Transverse colon (tissue), 4 donors: ENCODE data around the gene STRN3. TPM values are rescaled to one million over a fixed set of nuclear protein-coding genes. Genes with fewer than 3 reads are reported as not detected.
"Not testable (repeated sequence)": the region's sequence is repeated elsewhere in the genome, so short reads cannot be mapped to it uniquely, and the experiment has no call there.

Source experiments
- DNase-seq: peaks from one replicate; pipeline ENCODE4 v3.0.0-alpha.2; 2019
- H3K27ac ChIP-seq, 4 donors: fragments of 200-600 bp; sonication (generic); 2 replicates each; pipeline ENCODE4 v1.5.1; 2016 to 2018; ENCODE audit warnings: inconsistent platforms in 4 of 4
- H3K27me3 ChIP-seq: fragments of 200-600 bp; sonication (generic); 2 replicates; pipeline ENCODE4 v1.5.1; 2017; ENCODE audit warnings: inconsistent platforms
- H3K36me3 ChIP-seq, 4 donors: fragments of 200-600 bp; sonication (generic); 2 replicates each; pipeline ENCODE4 v1.5.1; 2017 to 2019; ENCODE audit warnings: inconsistent platforms in 4 of 4
- H3K4me1 ChIP-seq, 4 donors: fragments of 200-600 bp; sonication (generic); 2 replicates each; pipeline ENCODE4 v1.5.1; 2017 to 2020; ENCODE audit warnings: inconsistent platforms in 4 of 4
- H3K4me3 ChIP-seq, 4 donors: fragments of 200-600 bp; sonication (generic); 1 replicate in 1 of 4; 2 replicates in 3 of 4; pipeline versions ENCODE4 v1.5.1 to v1.6.1; 2017 to 2019; ENCODE audit warnings: inconsistent platforms in 4 of 4
- H3K9me3 ChIP-seq, 2 donors: fragments of 200-600 bp; sonication (generic); 2 replicates each; pipeline ENCODE4 v1.5.1; 2017 to 2019; ENCODE audit warnings: inconsistent platforms in 2 of 2
- CTCF ChIP-seq, 5 experiments: fragments of 200-600 bp in 3 of 5; fragments of 450-650 bp in 2 of 5; sonication (generic) in 3 of 5; IDR thresholded peaks; 1 replicate in 2 of 5; 2 replicates in 3 of 5; pipeline ENCODE4 v1.5.1; 2016 to 2017; ENCODE audit warnings: antibody characterized with exemption in 5 of 5, inconsistent platforms in 3 of 5, mild to moderate bottlenecking in 2 of 5, moderate library complexity in 1 of 5
- EP300 ChIP-seq: sonication (generic); formaldehyde crosslinking; IDR thresholded peaks from one replicate; pipeline ENCODE4 v1.6.1; 2017; ENCODE audit warnings: antibody characterized with exemption, low read depth
- POLR2A ChIP-seq: fragments of 450-650 bp; IDR thresholded peaks from one replicate; pipeline ENCODE4 v1.6.1; 2016; ENCODE audit warnings: antibody characterized with exemption, mild to moderate bottlenecking, moderate library complexity
- POLR2AphosphoS5 ChIP-seq, 3 donors: sonication (generic); formaldehyde crosslinking; IDR thresholded peaks; one replicate each; pipeline ENCODE4 v1.6.1; 2016; ENCODE audit warnings: antibody characterized with exemption in 3 of 3
- WGBS, 2 donors: methylation state at CpG; one replicate each; pipeline ENCODE4 v1.1.5; 2018; ENCODE audit warnings: low coverage in 1 of 2; 5-methylcytosine and 5-hydroxymethylcytosine counted together
- in situ Hi-C, 4 donors: fragments of 200-750 bp; cut with MboI; loops; one replicate each; pipeline versions ENCODE4 v1.15.0 to v1.15.1; 2017; ENCODE audit warnings: low sequenced_read_pairs in 3 of 4, low pct_ligation_motif_present in 1 of 4, low pct_unique_long_range_greater_than_20kb in 1 of 4
- intact Hi-C: fragments of 100-400 bp; cut with DNase I; formaldehyde crosslinking; loops from one replicate; pipeline ENCODE4 v1.15.1; 2023; ENCODE audit warnings: low total_unique reads
- total RNA-seq, 4 donors: library from RNA; depleted of rRNA; stranded (reverse); fragments of >200 nt; gene quantifications; one replicate each; pipeline ENCODE4 v1.1.0, GENCODE V29; 2016

Gene STRN3
- total RNA-seq, 4 donors from 2014 or later = 42.3 to 57.5 (median 51.5) TPM

- no peaks in the 10 kb centered on the region for H3K9me3 ChIP-seq
- H3K27ac ChIP-seq = no peak overlapping the region
- TF ChIP-seq EP300 = no peak
- no peak for TF ChIP-seq POLR2AphosphoS5 (IDR thresholded peaks at IDR 0.05)
- TF ChIP-seq POLR2A = no peak
- no peak for TF ChIP-seq CTCF (IDR thresholded peaks at IDR 0.05)
- no peak for DNase-seq
- H3K27me3 ChIP-seq = no peaks in the 10 kb centered on the region
- no peak overlapping the region for H3K4me3 ChIP-seq
- in situ Hi-C loops = no loop called here
- H3K4me1 ChIP-seq = no peaks in the 10 kb centered on the region
- intact Hi-C loops = no loop called here
- WGBS, 2 donors = 89 to 93% methylated on average over 4 of the region's 4 CpGs
- peaks cover 0 to 33% (median 12%) of the 10 kb centered on the region in 4 donors for H3K36me3 ChIP-seq
Observed at GRCh38 chr14:30943694-30944093, 82.5 kb downstream of the STRN3 start.

- WGBS, 2 donors = 99 to 100% methylated on average over 2 to 4 of the region's 4 CpGs
Observed at GRCh38 chr14:30940886-30941285, 85.3 kb downstream of the STRN3 start.

GRCh38 chr14:30938617-30939016 lies 87.6 kb downstream of the STRN3 start:
- in situ Hi-C loops (no loop called here), intact Hi-C loops (no loop called here)
- DNase-seq = no peak
- TF ChIP-seq POLR2AphosphoS5 (IDR thresholded peaks at IDR 0.05) = no peak
- no peak for TF ChIP-seq CTCF (IDR thresholded peaks at IDR 0.05)
- no peaks in the 10 kb centered on the region for H3K27me3 ChIP-seq
- no peaks in the 10 kb centered on the region for H3K4me1 ChIP-seq
- H3K36me3 ChIP-seq = peaks cover 0 to 26% (median 3%) of the 10 kb centered on the region in 4 donors
- no peak overlapping the region for H3K4me3 ChIP-seq
- 84 to 86% methylated on average over 2 of the region's 2 CpGs for WGBS, 2 donors
- no peak overlapping the region for H3K27ac ChIP-seq
- no peaks in the 10 kb centered on the region for H3K9me3 ChIP-seq

More at GRCh38 chr14:30940886-30941285, 85.3 kb downstream of the STRN3 start:
- Histone ChIP-seq H3K4me3 (no peak overlapping the region), H3K36me3 (peaks cover 0 to 20% (median 5%) of the 10 kb centered on the region in 4 donors), H3K27me3 (no peaks in the 10 kb centered on the region), H3K27ac (no peak overlapping the region), H3K4me1 (no peaks in the 10 kb centered on the region), H3K9me3 (no peaks in the 10 kb centered on the region)
- in situ Hi-C loops (no loop called here), intact Hi-C loops (no loop called here)
- TF ChIP-seq POLR2AphosphoS5 (IDR thresholded peaks at IDR 0.05) = no peak
- no peak for TF ChIP-seq CTCF (IDR thresholded peaks at IDR 0.05)
- no peak for TF ChIP-seq POLR2A
- no peak for TF ChIP-seq EP300
- no peak for DNase-seq

GRCh38 chr14:30935445-30935844 lies 90.7 kb downstream of the STRN3 start:
- Histone ChIP-seq H3K27me3 (no peaks in the 10 kb centered on the region), H3K36me3 (peaks cover 0 to 29% (median 3%) of the 10 kb centered on the region in 4 donors), H3K4me1 (peaks cover 0 to under 1% (median 0%) of the 10 kb centered on the region in 4 donors), H3K4me3 (no peak overlapping the region), H3K27ac (no peak overlapping the region), H3K9me3 (no peaks in the 10 kb centered on the region)
- intact Hi-C loops (no loop called here), in situ Hi-C loops (no loop called here)
- no peak for DNase-seq
- TF ChIP-seq EP300 = no peak
- 85% methylated on average over 2 of the region's 2 CpGs for WGBS, 2 donors

- in situ Hi-C loops, intact Hi-C loops: not testable (repeated sequence)
Observed at GRCh38 chr14:30933937-30934336, 92.2 kb downstream of the STRN3 start.

More at GRCh38 chr14:30933937-30934336, 92.2 kb downstream of the STRN3 start:
- not testable (repeated sequence) for DNase-seq, H3K4me1 ChIP-seq, H3K9me3 ChIP-seq, H3K27ac ChIP-seq, H3K27me3 ChIP-seq, H3K4me3 ChIP-seq
- 96% methylated on average over 13 of the region's 13 CpGs for WGBS, 2 donors
- H3K36me3 ChIP-seq = peaks cover 0 to 29% (median 3%) of the 10 kb centered on the region in 4 donors
